HG03565 (cell line): Measurements from ENCODE around the gene IL17B.

Experiments
- ATAC-seq: cut with Tn5 transposase; IDR thresholded peaks from one replicate; pipeline ENCODE4 v1.9.1; 2021; ENCODE audit warnings: mild to moderate bottlenecking, moderate library complexity; ENCODE audit not compliant: unreplicated experiment

IL17B gene

GRCh38 chr5:149325894-149326293 lies 53.2 kb downstream of the IL17B start:
- no peak for ATAC-seq

GRCh38 chr5:149325166-149325735 lies 53.8 kb downstream of the IL17B start:
- ATAC-seq: no peak

GRCh38 chr5:149324641-149325040 lies 54.5 kb downstream of the IL17B start:
- no peak for ATAC-seq
